Glutamatergic neuron (in vitro differentiated cells): ENCODE results near the gene TCOF1. TPM values are rescaled to one million over a fixed set of nuclear protein-coding genes. Genes with fewer than 3 reads are reported as not detected.

Experiments used
- DNase-seq: peaks from one replicate; pipeline ENCODE4 v3.0.0; 2022
- H3K27ac Mint-ChIP-seq: one replicate; pipeline ENCODE4 v1.8.0; 2020; ENCODE audit warnings: mild to moderate bottlenecking, mixed read lengths, inconsistent platforms; ENCODE audit not compliant: unreplicated experiment
- H3K27me3 Mint-ChIP-seq: one replicate; pipeline ENCODE4 v1.8.0; 2020; ENCODE audit warnings: mild to moderate bottlenecking, moderate library complexity, mixed read lengths, inconsistent platforms; ENCODE audit not compliant: unreplicated experiment
- H3K36me3 Mint-ChIP-seq: one replicate; pipeline ENCODE4 v1.8.0; 2020; ENCODE audit warnings: mild to moderate bottlenecking, mixed read lengths, inconsistent platforms; ENCODE audit not compliant: unreplicated experiment
- H3K4me1 Mint-ChIP-seq: one replicate; pipeline ENCODE4 v1.8.0; 2020; ENCODE audit warnings: mild to moderate bottlenecking, low read depth, mixed read lengths, inconsistent platforms; ENCODE audit not compliant: unreplicated experiment
- H3K4me3 Mint-ChIP-seq: one replicate; pipeline ENCODE4 v1.8.0; 2020; ENCODE audit warnings: mild to moderate bottlenecking, mixed read lengths, inconsistent platforms; ENCODE audit not compliant: unreplicated experiment
- H3K9me3 Mint-ChIP-seq: one replicate; pipeline ENCODE4 v1.8.0; 2020; ENCODE audit warnings: mild to moderate bottlenecking, moderate library complexity, mixed read lengths, inconsistent platforms; ENCODE audit not compliant: unreplicated experiment
- total RNA-seq: library from RNA; stranded (reverse); fragmentation: NEBNext Ultra II Directional; extraction: Animal tissue kit (Norgen Biotek cat#: 25700); gene quantifications from one replicate; pipeline ENCODE4 v1.2.1, GENCODE V29; 2021; ENCODE audit not compliant: unreplicated experiment
- TF ChIP-seq, protein P1 (sequence below): fragments of 200-600 bp; sonication (generic); IDR thresholded peaks from one replicate; pipeline ENCODE4 v1.5.0; 2021; ENCODE audit not compliant: partially characterized antibody, unreplicated experiment

Gene TCOF1
- total RNA-seq, 1 donor from 2014 or later: 39.7 TPM

DNA sequence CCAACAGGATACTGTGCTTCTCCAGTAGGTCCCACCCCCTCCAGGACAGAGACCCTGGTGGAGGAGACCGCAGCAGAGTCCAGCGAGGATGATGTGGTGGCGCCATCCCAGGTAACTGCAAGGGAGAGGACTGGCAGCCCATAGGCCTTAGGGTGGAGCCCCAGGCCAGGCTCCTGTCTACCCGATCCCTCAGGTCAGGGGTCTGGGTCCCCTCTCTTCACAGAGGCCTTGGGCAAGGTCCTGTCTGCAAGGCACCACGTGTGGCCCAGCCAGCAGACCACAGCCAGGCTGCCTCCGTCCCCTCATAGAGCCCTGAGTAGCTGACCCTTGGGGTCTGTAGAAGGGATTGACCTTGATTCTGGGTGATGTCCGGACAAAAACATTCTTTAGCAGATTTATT is 35.2 kb downstream of the TCOF1 start:
- no peaks in the 10 kb centered on the region for H3K4me1 Mint-ChIP-seq
- no peak overlapping the region for H3K4me3 Mint-ChIP-seq
- peaks cover 8% of the 10 kb centered on the region for H3K36me3 Mint-ChIP-seq
- no peak for DNase-seq
- no peaks in the 10 kb centered on the region for H3K9me3 Mint-ChIP-seq
- no peaks in the 10 kb centered on the region for H3K27me3 Mint-ChIP-seq
- TF ChIP-seq, protein P1, sequence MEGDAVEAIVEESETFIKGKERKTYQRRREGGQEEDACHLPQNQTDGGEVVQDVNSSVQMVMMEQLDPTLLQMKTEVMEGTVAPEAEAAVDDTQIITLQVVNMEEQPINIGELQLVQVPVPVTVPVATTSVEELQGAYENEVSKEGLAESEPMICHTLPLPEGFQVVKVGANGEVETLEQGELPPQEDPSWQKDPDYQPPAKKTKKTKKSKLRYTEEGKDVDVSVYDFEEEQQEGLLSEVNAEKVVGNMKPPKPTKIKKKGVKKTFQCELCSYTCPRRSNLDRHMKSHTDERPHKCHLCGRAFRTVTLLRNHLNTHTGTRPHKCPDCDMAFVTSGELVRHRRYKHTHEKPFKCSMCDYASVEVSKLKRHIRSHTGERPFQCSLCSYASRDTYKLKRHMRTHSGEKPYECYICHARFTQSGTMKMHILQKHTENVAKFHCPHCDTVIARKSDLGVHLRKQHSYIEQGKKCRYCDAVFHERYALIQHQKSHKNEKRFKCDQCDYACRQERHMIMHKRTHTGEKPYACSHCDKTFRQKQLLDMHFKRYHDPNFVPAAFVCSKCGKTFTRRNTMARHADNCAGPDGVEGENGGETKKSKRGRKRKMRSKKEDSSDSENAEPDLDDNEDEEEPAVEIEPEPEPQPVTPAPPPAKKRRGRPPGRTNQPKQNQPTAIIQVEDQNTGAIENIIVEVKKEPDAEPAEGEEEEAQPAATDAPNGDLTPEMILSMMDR: no peak
- no peak overlapping the region for H3K27ac Mint-ChIP-seq

DNA sequence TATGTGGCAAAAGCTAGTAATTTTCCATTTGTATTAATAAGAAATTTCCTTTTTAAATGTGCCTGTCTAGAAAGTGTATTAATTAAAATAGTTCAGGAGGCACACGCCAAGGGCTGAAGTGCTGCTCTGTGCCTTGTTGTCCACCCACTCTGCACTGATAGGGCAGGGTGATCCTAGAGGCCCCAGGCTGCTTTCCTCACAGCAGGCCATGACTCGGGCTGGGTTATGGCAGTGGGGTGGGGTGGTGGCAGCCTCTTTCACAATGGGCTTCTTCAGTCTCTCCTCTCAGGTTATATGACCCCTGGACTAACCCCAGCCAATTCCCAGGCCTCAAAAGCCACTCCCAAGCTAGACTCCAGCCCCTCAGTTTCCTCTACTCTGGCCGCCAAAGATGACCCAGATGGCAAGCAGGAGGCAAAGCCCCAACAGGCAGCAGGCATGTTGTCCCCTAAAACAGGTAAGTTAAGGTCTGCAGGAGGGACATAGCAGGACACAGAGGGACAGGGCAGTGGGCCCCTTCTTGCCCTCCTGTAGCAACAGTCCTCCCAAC is 35.7 kb downstream of the TCOF1 start:
- peaks cover 1% of the 10 kb centered on the region for H3K9me3 Mint-ChIP-seq
- H3K4me3 Mint-ChIP-seq: no peak overlapping the region
- peaks cover 8% of the 10 kb centered on the region for H3K36me3 Mint-ChIP-seq
- no peak for DNase-seq
- H3K27ac Mint-ChIP-seq: no peak overlapping the region
- no peaks in the 10 kb centered on the region for H3K27me3 Mint-ChIP-seq
- TF ChIP-seq, protein P1: no peak
- H3K4me1 Mint-ChIP-seq: no peaks in the 10 kb centered on the region

DNA sequence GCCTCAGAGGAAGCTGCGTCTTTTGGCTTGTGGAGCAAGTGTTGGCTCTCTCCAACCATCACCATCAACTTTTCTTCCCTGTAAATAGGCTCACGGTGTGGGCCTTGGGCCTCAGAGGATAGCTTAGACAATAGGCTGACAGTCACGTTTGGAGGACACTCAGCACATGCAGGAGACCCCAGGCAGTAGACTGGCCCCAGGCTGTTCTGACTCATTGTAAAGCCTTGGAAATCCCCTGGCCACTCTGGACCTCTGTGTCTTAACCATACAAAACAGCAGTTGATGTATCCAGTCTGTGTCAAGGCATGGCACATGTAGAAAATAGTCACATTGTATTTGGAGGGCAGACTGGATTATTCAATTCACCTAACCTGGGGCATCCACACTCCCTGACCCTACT is 36.6 kb downstream of the TCOF1 start:
- TF ChIP-seq, protein P1: no peak
- no peaks in the 10 kb centered on the region for H3K27me3 Mint-ChIP-seq
- H3K4me3 Mint-ChIP-seq: no peak overlapping the region
- H3K4me1 Mint-ChIP-seq: no peaks in the 10 kb centered on the region
- H3K27ac Mint-ChIP-seq: no peak overlapping the region
- peaks cover 2% of the 10 kb centered on the region for H3K9me3 Mint-ChIP-seq
- no peak for DNase-seq
- H3K36me3 Mint-ChIP-seq: peaks cover 8% of the 10 kb centered on the region

DNA sequence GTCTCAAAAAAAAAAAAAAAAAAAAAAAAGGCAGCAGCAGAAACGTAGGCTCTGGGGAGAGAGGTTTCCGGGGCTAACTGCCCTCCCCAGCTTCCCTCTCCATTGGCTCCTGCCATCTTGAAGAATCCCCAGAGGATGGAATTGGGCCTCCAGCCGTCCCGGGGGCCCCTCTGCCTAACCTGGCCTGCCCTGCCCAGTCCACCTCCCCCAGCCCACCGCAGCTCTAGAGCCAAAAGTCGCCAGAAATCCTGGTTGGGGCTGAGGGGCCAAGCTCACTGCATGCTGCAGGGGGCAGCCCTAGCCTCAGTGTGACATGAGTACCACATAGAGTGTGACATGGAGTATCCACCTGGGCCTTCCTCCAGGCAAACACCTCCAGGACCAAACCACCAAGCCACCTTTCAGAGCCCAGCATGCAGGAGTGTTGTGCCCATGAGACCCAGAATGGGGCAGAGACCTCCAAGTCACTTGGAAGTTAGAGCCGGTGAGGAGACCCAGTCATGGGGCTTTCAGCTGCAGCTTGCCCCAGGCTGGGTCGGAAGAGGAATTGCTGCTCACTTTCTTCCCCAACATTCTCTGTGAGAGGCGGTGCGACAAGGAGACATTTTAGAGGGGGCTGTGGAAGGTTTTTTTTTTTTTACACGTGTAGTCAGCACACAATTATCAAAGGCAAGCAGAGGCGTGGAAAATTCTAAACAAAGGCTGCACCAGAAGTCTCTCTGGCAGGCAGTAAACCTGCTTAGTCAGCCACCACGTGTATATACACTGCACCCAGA is 37.6 kb downstream of the TCOF1 start:
- Mint-ChIP-seq H3K27ac (no peak overlapping the region), H3K4me3 (no peak overlapping the region), H3K36me3 (peaks cover 8% of the 10 kb centered on the region), H3K9me3 (peaks cover 2% of the 10 kb centered on the region), H3K27me3 (no peaks in the 10 kb centered on the region), H3K4me1 (no peaks in the 10 kb centered on the region)
- DNase-seq: no peak
- TF ChIP-seq, protein P1: no peak

DNA sequence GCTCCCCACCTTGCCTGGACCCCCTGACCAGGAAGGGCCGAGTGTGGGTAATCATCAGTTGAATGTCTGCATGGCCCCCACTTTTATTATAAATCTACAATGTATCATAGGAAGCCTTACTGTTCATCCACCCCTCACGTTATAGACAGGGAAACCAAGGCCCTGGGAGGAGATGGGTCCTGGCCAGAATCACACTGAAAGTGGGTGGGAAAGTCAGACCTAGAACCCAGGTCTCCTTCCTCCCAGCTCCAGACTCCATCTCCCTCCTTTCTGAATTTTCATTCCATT is 38.1 kb downstream of the TCOF1 start:
- no peak for DNase-seq
- Mint-ChIP-seq H3K4me1 (peaks cover 4% of the 10 kb centered on the region), H3K4me3 (no peak overlapping the region), H3K9me3 (peaks cover 2% of the 10 kb centered on the region), H3K36me3 (peaks cover 8% of the 10 kb centered on the region), H3K27me3 (no peaks in the 10 kb centered on the region), H3K27ac (no peak overlapping the region)
- TF ChIP-seq, protein P1: no peak
